ENCODE results near the gene GPR35. TPM values are rescaled to one million over a fixed set of nuclear protein-coding genes. Genes with fewer than 3 reads are reported as not detected.
A peak's percentile ranks its signal among the peaks of the same experiment; 100 is the strongest.

GPR35 gene
- total and polyA plus RNA-seq, 2 of the 13 experiments (the other 11 are each of a cell fraction or from before 2014, with no cell fraction given): 27.1 to 44.2 TPM

GRCh38 chr2:240604939-240605716, 20.2 kb upstream of the GPR35 start (continued):
- TF ChIP-seq ZNF318 (CRISPR knock-in tag; IDR thresholded peaks at IDR 0.05) (peak; percentile 89; the same call in 1 of the 2 replicates), ZNF296 (CRISPR knock-in tag; conservative IDR thresholded peaks at IDR 0.05) (no peak; the same call in 1 of the 2 replicates), CCAR2 (optimal IDR thresholded peaks at IDR 0.05; ENCODE audit: low read depth, low read length) (no peak), POLR2A (IDR thresholded peaks at IDR 0.05; ENCODE audit: insufficient read depth in 1 of 2, low read depth in 2 of 2, low read length in 2 of 2) (peak in 1 of 2 experiments; percentile 74; a peak in 2 of 4 replicates), HNRNPH1 (optimal IDR thresholded peaks at IDR 0.05; ENCODE audit: low read depth, low read length) (no peak), ZNF124 (CRISPR knock-in tag; IDR thresholded peaks at IDR 0.05) (no peak), MAFG (CRISPR knock-in tag; IDR thresholded peaks at IDR 0.05) (no peak), GMEB1 (CRISPR knock-in tag; IDR thresholded peaks at IDR 0.05; ENCODE audit: borderline replicate concordance) (peak; percentile 43; the same call in 1 of the 2 replicates), POLR2AphosphoS5 (IDR thresholded peaks at IDR 0.05; ENCODE audit: low read depth, low read length) (peak; percentile 96), ZBTB26 (CRISPR knock-in tag; IDR thresholded peaks at IDR 0.05; ENCODE audit: borderline replicate concordance) (0 out of 2 replicates have a peak, but pooled peaks have one; percentile 44), ZBTB37 (CRISPR knock-in tag; IDR thresholded peaks at IDR 0.05) (0 out of 2 replicates have a peak, but pooled peaks have one; percentile 25), SNAPC2 (CRISPR knock-in tag; IDR thresholded peaks at IDR 0.05) (no peak), ZNF614 (CRISPR knock-in tag; IDR thresholded peaks at IDR 0.05; ENCODE audit: borderline replicate concordance) (peak; percentile 31; the same call in 1 of the 2 replicates), ZNF841 (CRISPR knock-in tag; IDR thresholded peaks at IDR 0.05; ENCODE audit: borderline replicate concordance) (no peak), ZMYM2 (CRISPR knock-in tag; IDR thresholded peaks at IDR 0.05) (peak; percentile 10; the same call in 1 of the 2 replicates), ZNF496 (CRISPR knock-in tag; IDR thresholded peaks at IDR 0.05; ENCODE audit: insufficient replicate concordance) (no peak)
